ENCODE measurements around the gene RBM38.
"Not testable (repeated sequence)": the region's sequence is repeated elsewhere in the genome, so short reads cannot be mapped to it uniquely, and the experiment has no call there.

Gene RBM38

DNA sequence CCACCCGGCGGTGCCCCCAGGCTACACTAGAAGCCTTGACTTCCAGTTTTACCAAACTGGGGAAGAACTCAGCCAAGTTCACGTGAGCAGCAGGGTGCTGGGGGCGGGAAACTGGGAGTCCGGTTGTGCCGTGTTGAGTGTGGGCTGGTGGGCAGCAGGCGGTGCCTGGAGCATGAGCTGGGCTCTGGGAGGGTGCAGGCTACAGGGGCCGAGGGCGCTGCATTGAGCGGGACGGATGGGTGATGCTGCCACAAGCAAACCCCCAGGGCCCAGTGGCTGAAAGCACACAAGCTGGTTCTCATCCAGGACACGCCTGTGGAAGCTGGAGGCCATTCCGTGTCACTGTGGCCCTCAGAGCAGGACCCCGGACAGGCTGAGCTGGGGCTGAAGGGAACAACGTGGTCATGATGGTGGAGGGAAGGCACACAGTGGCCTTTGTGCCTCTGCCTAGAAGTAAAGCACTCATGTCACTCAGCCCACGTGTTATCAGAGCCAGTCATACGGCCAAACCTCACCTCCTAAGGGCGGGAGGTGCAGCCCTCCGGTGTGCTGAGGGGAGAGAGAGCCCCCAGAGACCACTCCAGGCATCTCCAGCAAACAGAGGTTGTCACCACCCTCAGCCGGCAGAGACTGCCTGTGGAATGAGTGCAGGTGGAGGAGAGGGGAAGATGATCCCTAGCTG lies 29.5 kb downstream of the RBM38 start:
- no peak for DNase-seq

DNA sequence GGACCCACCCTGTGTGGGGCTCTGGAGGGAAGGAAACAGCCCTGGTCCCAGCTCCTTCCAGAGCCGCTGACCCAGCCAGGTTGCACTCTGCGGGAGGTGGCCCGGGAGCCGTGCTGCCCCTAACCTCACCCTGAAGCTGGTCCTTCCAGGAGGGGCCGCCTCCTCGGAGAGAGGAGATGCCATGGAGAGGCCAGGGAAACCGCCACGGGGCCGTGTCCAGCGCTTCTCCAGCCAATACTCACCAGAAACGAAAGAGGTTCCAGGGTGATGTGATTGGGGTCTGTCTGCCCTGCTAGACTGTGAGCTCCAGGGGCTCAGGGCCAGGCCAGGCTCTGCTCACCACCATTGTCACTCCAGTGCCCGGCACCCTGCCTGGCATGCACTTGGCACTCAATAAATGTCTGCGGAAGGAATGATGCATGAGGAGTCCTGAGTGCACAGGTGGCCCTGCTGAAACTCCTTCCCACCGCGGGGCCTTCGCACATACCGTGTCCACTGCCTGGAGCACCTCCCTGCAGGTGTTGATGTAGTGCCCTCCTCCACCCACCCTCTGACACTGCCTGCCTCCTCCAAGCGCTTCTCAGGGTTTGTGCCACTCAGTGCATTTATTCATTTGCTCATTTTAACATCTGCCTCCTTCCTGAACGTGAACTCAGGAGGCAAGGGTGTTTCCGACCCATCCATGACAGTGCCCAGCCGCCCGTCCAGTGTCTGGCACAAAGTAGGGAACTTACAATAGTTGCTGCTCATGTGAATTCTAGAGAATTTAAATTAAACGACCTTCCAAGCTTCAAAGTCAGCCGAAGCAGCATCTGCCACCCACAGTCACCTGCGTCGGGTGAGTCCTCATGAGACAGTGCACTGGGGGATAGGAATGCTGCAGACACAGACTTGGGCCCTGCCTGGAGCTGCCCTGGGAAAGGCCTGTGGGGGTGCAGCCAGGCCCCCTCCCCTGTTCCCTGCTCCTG lies 30.3 kb downstream of the RBM38 start:
- DNase-seq: no peak

DNA sequence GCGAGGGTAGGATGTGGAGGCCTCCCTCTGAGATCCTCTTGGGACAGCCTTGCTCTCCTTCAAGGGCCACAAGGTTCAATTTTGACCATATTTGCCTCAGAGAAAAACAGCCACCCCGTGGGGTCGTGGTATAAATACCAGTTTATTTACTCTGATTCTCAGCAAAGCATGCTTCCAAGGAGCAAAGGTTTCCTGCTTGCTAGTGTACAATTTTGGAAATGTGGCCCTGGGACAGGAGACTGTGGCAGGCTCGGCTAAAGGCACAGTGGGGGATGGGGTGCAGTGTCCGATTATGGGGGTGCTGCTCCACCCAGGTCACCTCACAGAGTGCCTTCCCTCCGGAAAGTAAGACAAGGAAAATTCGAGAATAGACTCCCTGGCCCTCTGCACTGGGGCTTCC lies 31.1 kb downstream of the RBM38 start:
- no peak for DNase-seq

DNA sequence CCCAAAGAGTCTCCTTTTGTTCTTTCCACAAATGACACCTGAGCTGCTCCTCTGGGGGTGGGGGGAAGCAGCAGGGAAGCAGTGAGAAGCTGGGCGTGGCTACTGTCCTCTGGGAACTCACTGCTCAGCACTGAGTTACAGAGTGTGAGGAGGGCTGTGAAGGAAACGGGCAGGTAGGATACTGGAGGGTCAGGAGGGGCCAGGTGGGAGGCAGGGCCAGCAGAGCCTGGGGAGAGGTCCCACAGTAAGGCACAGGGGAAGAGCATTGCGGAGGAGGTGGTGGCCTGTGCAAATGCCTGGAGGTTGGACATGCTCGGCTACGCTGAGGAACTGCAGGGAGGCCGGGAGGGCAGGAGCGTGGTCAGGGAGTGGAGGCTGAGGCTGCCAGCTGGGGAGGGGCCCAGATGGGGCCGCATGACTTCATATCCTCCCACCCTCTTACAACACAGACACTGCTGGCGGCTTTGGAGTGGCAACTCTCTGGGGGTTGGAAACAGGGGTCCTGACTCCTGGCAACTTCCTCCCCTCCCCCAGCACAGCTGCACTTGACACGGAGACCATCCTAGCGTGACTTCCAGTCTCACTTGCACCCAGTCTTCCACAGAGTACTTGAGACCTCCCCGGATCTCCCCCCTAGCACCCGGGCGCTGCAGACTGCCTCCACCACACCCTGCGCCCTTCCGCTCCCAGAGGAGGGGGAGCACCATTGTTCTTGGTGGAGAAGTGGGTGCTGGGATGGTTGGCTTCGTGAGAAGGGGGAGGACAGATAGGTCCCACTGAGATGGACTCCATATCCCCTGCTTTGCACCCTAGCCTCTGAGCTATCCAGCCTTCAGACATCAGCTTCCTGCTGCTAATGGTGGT lies 34.2 kb downstream of the RBM38 start:
- DNase-seq: no peak

DNA sequence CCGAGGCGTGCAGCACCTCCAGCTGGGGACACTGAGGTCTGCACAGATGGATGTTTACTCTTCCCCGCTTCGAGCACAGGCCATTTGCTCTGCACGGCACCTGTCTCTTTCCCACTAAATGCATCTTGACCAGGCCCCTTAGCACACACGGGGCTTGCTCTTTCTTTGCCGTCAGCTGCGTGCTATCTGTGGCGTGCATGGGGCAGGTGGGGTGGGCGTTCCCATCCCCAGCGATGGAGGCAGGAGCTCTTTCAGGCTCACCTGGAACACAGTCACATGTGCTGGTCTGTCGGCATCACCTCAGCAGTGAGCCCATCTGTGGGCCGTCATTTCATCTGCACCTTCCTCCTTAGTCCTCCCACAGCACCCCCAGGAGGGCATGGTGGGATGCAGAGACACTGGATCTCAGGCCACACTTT lies 35.1 kb downstream of the RBM38 start:
- no peak for DNase-seq

DNA sequence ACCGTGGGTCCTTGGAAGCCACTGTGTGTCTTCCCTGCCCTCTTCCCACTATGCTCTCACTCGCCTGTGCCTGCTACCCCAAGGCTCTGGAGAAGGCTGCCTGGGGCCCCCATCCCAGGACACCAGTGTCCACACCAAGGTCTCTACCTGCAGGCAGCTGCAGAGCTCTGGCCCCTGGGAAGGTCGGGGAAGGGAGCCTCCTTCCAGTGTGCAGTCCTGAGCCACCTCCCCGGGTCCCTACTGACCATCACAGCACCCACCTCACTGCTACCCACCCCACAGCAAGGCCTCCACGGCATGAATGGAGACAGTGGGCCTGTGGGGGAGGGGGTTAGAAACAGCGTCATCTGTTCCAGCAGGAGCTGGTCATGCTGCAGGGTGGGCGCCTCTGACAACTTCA lies 35.6 kb downstream of the RBM38 start:
- DNase-seq: no peak

DNA sequence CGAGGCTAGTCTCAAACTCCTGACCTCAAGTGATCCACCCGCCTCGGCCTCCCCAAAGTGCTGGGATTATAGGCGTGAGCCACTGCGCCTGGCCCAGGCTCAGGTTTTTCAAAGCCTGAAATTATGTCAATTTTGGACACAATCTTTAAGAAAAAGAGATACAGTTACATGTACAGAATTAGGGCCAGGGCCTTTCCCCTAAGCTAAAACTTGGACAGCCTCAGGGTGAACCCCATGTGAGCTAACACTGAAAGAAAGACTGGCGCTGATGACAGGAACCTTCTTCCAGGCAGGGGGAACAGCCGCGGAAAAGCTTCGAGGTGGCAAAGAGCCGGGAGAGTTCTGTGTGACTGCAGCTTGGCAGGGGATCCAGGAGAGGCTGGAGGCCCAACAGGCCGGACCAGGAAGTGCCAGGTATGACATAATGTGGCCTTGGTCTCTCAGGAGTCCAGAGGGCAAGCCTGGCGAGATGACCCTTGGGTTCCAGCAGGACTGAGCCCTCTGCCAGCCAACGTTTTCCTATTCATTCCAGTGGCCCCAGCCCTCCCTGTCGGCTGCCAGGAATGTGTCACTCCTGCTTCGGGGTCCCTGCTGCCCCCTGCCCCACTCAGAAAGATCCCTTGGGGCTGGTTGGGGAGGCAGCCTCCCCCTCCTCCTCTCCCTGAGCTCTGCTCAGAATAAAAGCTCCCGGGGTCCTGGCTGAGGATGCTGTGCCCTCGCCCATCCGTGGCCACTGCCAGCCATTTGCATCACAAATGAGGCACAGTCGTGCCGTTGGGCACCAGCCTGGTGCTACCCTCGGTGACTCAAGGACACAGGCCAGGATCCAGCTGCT lies 37.3 kb downstream of the RBM38 start:
- DNase-seq: no peak

DNA sequence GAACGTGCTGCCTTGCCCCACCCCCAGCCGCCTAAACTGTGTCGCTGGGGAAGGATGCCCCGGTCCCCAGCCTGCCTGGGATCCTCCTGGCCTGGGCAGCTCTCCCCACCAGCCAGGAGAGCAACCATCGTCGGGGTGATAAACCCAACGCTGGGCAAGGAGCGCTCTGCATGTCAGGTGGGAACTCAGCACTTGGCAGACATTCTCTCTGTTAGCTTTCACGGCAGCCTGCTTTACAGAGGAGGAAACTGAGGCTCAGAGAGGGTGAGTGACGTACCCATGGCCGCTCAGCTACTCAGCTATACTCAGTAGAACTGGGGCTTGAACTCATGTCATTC lies 37.9 kb downstream of the RBM38 start:
- no peak for DNase-seq

DNA sequence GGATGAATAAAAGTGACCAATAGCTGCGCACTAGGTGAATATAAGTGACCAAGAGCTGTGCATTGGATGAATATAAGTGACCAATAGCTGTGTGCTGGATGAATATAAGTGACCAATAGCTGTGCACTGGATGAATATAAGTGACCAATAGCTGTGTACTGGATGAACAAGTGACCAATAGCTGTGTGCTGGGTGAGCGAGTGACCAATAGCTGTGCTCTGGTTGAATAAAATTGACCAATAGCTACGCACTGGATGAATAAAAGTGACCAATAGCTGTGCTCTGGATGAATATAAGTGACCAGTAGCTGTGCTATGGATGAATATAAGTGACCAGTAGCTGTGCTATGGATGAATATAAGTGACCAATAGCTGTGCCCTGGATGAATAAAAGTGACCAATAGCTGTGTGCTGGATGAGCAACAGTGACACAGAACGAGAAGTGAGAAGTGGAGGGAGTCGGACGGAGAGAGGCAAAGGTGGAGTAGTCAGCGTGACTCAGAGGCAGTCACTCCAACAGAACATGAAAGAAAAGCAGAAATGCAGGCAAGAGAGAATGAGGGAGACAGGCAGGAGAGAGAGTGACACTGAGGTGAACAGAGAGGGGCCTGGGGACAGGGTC lies 38.5 kb downstream of the RBM38 start:
- no peak for DNase-seq

DNA sequence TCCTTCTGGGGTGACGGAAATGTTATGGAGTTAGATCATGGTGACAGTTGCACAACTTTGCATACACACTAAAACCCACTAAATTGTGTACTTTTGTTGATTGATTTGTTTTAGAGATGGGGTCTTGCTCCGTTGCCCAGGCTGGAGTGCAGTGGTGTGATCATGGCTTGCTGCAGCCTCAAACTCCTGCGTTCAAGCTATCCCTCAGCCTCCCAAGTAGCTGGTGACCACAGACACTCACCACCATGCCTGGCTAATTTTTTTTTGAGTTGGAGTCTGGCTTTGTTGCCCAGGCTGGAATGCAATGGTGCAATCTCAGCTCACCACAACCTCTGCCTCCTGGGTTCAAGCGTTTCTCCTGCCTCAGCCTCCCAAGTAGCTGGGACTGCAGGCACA lies 39.0 kb downstream of the RBM38 start:
- not testable (repeated sequence) for DNase-seq

DNA sequence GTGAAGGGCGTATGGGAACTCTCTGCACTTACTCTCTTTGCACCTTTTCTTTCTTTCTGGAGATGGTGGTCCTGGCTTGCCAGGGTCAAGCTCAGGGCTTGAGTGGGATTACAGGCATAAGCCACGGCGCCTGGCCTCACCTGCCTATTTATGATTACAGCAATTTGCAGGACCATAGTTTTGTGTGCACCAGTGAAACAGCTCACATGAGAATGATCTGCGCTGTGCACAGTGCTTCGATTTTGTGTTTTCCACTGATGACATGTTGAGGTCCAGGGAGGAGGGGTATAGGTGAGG lies 40.3 kb downstream of the RBM38 start:
- DNase-seq: no peak

DNA sequence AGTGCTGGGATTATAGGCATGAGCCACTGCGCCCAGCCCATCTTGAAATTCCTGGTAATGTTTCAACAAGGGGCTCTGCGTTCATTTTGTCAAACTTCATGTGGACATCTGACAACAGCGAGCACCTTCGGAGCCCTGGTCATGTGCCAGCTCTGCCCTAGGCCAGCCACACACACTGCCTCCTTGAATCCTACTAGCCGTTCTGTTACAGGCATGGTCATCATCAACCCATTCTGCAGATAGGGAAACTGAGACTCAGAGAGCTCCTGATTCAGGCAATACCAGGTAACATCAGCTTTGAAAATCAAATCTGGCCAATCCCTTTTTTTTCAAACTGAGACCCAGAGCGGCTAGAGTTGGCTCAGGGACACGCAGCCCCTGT lies 41.3 kb downstream of the RBM38 start:
- DNase-seq: no peak

DNA sequence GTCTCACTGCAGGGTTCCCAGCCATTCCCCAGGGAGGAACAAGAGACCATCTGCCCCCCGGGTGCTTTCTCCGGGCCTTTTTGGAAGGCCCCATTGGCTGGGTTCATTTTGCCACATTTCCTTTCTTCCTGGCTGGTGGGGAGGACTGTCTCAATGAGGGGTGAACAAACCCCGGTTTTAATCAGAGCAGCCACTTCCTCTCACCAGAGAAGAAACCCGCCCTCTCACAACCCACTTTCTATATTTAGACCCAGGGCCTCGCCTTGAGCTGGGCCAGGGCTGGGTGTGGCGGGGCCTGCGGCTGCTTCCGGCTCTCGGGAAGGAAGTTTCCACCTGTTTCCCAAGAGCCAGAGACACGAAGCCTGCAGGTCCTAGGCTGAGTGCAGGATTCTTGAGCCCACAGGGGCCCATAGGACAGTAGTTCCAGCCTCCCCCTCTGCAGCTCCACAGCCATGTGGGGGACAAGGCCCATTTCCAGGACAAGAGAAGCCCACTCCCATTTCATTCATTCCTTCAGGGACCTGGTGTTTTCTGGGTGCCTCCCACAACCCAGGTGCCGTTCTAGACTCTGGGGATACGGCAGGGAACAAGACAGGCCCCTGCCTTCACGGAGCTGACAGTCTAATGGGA lies 41.8 kb downstream of the RBM38 start:
- peak; percentile 65 for DNase-seq

DNA sequence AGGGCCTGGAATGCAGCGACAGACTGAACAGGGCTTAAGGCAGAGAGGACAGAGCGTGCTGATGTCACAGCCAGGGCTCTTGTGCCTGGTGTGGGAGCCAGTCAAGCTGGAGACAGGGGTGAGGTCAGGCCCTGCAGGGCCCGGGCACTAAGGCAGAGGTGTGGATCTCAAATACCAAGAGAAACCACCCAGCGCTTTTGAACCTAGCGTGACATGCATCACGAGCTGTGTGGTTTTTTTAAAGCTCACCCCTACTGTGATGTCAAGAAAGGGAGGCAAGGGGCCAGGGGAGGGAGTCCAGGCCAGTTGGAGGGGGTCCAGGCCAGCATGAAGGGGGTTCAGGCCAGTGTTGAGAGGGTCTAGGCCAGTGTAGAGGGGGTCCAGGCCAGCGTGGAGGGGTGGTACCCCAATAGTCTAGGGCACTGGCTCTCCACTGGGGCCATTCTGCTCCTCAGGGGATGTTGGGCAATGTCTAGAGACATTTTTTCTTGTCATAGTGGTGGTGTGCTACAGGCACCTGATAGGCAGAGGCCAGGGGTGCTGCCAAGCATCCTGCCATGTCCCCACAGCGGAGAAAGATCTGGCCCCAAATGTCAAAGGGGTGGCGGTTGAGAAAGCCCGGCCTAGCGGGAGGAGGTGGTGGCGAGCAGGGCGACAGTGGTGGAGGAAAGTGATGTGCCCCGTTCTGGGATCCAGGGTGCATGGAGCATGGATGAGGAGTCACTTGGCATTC lies 42.6 kb downstream of the RBM38 start:
- DNase-seq: peak; percentile 33

DNA sequence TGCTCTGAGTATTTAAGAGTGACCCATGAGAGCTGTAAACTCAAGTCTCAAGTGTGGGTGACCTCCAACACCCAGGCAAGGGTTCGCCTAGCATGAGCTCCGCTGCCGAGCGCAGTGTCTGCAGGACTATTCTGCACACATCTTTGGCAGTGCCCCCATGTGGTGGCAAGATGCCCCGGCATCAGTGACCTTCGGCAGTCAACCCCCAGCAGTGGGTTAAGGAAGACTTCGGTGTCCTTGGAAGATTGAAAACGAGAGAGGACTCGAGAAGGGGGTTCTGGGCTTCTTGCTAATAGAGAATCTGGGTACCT lies 43.1 kb downstream of the RBM38 start:
- DNase-seq: no peak

DNA sequence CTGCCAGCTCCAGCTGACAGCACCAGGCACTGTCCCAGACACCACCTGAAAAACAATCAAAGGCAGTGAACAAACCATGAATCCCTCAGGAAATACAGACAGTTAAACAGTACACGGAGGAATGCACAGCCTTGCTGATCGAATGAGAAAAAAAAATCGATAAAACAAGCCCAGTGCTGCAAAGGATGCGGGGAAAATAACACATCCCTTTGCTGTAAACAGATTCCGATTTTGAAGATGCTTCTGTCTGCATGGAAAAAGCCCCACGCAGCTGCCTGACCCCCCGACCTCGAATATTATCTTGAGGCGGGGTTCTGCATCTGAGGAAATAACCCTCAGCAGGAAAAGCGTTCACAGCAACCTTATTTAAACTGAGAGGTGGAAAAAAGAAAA lies 43.9 kb downstream of the RBM38 start:
- DNase-seq: no peak

DNA sequence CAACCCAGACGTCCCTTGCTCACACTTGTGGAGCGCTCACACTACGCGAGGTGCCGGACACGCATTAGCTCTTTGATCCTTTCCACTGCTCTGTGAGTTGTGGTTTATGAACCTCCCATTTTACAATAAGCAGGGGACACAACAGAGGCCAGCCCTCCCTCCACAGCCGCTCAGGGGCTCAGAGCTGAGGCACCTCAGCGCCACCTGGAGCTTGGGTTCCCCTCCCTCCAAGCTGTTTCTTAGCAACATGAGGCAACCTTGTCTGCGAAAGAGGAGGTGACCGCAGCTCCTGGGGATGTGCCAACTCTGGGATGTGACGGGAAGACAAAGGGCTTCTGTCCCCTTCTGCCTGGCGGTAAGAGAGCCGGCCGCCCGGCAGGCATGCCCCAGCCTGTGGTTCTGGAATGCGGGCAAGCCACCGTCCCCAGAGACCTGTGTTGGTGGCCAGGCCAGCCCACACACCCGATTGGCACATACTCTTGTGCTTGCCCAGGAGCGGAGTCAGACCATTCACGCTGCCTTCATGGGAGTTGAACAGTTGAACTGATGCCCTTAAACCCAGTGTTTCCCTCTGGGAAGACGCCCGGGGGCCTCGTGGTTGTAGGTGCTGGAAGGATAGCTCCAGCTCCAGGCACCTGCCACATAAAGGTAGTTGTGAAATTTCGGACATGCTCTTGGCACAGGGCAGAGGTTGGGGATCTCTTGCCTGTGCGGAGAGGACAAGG lies 44.5 kb downstream of the RBM38 start:
- DNase-seq: peak; percentile 30

DNA sequence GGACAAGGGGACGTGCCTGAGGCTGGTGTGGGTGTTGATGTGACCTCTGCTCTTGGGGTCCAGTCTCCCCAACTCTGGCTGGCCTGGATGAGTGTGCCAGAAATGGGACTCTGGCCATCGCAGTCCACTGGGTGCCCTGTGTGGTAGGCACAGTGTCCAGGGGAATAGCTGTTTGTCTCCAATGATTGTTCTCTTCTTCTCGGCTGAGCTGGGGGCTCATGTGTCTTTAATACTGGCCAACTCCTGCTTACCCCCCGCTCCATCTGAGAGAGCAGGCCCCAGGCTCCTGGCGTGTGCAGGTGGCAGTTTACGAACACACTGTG lies 45.0 kb downstream of the RBM38 start:
- no peak for DNase-seq

DNA sequence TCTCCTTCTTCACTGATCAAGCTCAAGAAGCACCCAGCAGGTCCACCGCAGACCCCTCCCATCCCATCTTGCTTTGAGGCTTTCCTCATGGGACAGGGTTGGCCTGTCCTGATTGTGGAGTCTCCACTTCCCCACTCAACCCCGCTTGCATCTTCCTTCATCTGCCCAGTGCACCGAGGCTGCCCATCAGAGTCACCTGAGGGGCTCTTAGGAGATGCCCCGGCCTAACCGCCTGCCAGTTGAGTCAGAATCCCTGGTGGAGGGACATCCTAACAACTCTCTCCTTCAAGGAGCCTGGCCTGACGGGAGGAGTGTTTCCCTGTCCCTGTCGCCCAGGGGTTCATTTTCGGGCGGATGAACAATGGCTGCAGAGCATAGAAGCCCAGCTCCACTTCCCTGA lies 46.1 kb downstream of the RBM38 start:
- no peak for DNase-seq

DNA sequence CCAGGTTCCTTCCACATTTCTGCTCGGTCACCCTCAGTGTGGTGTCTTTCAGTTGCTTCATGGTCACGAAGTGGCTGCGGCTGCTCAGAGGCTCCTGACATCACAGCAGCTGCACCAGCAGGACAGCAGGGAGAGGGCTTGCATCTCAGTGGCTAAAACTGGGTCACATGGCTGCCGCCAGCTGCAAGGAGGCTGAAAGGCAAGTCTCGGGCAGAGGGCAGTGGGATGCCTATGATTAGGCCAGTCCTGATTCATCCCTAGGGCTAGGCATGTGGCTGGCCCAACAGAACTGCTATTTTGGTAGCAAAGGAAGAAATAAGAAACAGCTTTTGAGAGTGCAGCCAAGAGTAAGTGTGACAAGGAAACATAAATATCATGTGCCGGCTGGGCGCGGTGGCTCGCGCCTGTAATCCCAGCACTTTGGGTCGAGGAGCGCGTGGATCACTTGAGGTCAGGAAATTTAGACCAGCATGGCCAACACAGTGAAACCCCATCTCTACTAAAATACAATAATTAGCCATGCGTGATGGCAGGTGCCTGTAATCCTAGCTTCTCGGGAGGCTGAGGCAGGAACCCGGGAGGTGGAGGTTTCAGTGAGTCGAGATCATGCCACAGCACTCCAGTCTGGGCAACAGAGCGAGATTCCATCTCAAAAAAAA lies 46.6 kb downstream of the RBM38 start:
- DNase-seq: no peak

Measured in activated gamma-delta T cell treated with Interleukin-2 at 50 U/mL for 16 hours (primary cell).